ENCODE measurements around the gene SNED1.

GRCh38 chr2:240970104-240970503 lies 28.3 kb upstream of the SNED1 start:
- no peak for TF ChIP-seq CTCF (conservative IDR thresholded peaks at IDR 0.05; ENCODE audit: low read length)
- no peak for TF ChIP-seq EZH2phosphoT487 (IDR thresholded peaks at IDR 0.05; ENCODE audit: borderline replicate concordance, low read depth, low read length)

Measured in OCI-LY7 (cell line).